Measurements from ENCODE around the gene GNAQ. TPM values are rescaled to one million over a fixed set of nuclear protein-coding genes. Genes with fewer than 3 reads are reported as not detected.
"Not testable (repeated sequence)": the region's sequence is repeated elsewhere in the genome, so short reads cannot be mapped to it uniquely, and the experiment has no call there.

GNAQ gene
- total RNA-seq, 5 donors from 2014 or later (not counting 1 experiment from before 2014, with no cell fraction given) = 29.3 to 48.4 (median 38.3) TPM

DNA sequence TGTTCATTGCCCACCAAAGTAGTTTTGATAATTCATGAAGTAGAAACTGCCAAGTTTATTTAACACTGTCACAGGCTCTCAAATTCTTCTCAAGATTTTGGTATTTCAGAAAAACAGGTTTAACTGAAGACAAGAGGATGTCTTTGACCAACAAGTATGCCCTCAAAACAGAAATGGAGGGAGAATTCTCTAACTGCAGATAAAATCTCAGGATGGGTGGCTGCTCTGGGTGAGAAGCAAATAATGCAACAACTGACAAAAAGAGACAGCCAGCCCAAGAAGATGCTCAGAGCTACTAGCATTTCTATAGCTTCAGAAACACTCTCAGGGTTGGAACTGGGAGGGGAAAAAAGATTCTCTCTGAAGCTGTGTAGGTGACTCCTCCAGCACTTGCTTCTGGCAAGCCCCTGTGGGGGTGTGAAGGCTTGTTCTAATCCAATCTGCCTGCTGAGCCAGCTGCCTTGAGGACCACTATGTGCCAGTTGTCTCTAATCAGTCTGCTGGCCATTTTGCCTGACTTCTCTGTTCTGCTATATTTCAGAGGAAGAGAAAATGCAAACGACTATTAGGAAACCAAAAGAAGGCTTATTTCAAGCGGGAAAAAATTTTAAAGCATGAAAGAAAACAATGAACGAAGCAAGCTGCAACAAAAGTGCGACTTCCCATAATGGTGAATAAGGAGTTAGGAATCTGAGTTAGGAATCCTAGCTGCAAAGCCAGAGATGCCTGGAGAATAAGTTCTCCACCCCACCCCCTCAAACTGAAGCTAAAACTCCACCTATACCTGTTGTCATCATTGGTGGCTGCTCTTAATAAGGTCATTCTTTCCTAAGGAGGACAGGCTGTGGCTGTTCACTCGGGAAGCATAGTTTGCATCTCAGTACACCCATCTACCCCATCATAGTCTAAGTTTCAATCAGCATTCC, 147.5 kb downstream of the GNAQ start:
- no peaks in the 10 kb centered on the region for H3K36me3 ChIP-seq (ENCODE audit: control insufficient read depth in 2 of 2, extremely low read depth in 1 of 2, insufficient read depth in 1 of 2, low read length in 1 of 2)
- no peak for ATAC-seq (replicated peaks in 1 of 4)
- no peaks in the 10 kb centered on the region for H3K9me3 ChIP-seq
- H3K4me3 Mint-ChIP-seq = no peak overlapping the region
- no peaks in the 10 kb centered on the region for H3K9me3 Mint-ChIP-seq
- no peak for DNase-seq
- no peaks in the 10 kb centered on the region for H3K27me3 Mint-ChIP-seq
- H3K27ac Mint-ChIP-seq = no peak overlapping the region
- H3K4me3 ChIP-seq (ENCODE audit: control insufficient read depth in 1 of 2, extremely low read depth in 1 of 2, low read length in 1 of 2) = no peak overlapping the region
- ChIA-PET POLR2A (no interaction called here), CTCF (interaction anchor here in 1 of 2 donors (0.9 kb wide), 1 partner anchor 1047 kb away, joined by 3 read pairs; no protein-coding TSS in a partner anchor)
- no peaks in the 10 kb centered on the region for H3K27me3 ChIP-seq (replicated peaks in 1 of 2; ENCODE audit: control insufficient read depth in 2 of 2, extremely low read depth in 1 of 2, insufficient read depth in 2 of 2, low read length in 1 of 2)
- peaks cover 25% of the 10 kb centered on the region for H3K36me3 Mint-ChIP-seq
- H3K4me1 Mint-ChIP-seq = peaks cover 13 to 17% (median 16%) of the 10 kb centered on the region in 3 donors
- H3K27ac ChIP-seq (ENCODE audit: low read length) = no peak overlapping the region
- no peaks in the 10 kb centered on the region for H3K4me1 ChIP-seq (ENCODE audit: control insufficient read depth in 1 of 2, extremely low read depth in 1 of 2, insufficient read depth in 2 of 2, low read length in 2 of 2)
- 57% methylated on average over 2 of the region's 5 CpGs for WGBS (ENCODE audit: insufficient coverage)

DNA sequence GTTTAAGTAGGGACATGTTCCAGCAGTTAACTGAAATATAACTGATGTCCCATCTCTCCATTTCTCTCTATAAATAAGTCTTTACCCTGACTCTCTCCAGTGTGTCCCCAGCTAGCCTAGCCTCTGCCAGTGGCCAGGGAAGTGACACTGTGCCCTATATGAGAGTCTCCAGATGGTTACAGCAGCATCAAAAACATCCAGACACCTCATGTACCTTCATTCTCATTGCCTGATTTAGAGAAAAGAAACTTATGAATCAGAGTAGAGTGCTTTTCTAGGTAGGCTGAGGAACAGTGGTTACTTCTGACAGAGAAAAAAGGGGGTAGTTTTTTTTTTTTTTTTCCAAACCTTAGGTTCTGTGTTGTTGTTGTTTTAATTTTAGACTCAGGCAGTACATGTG, 148.5 kb downstream of the GNAQ start:
- H3K27ac Mint-ChIP-seq = no peak overlapping the region
- DNase-seq = no peak
- Histone ChIP-seq H3K27ac (ENCODE audit: low read length) (no peak overlapping the region), H3K4me3 (ENCODE audit: control insufficient read depth in 1 of 2, extremely low read depth in 1 of 2, low read length in 1 of 2) (no peak overlapping the region), H3K27me3 (replicated peaks in 1 of 2; ENCODE audit: control insufficient read depth in 2 of 2, extremely low read depth in 1 of 2, insufficient read depth in 2 of 2, low read length in 1 of 2) (no peaks in the 10 kb centered on the region), H3K4me1 (ENCODE audit: control insufficient read depth in 1 of 2, extremely low read depth in 1 of 2, insufficient read depth in 2 of 2, low read length in 2 of 2) (no peaks in the 10 kb centered on the region), H3K9me3 (no peaks in the 10 kb centered on the region), H3K36me3 (ENCODE audit: control insufficient read depth in 2 of 2, extremely low read depth in 1 of 2, insufficient read depth in 1 of 2, low read length in 1 of 2) (no peaks in the 10 kb centered on the region)
- H3K9me3 Mint-ChIP-seq = no peaks in the 10 kb centered on the region
- ChIA-PET CTCF (interaction anchor here in 1 of 2 donors (1.0 kb wide), 1 partner anchor 36 kb away, joined by 3 read pairs; no protein-coding TSS in a partner anchor), POLR2A (no interaction called here)
- H3K27me3 Mint-ChIP-seq = no peaks in the 10 kb centered on the region
- H3K36me3 Mint-ChIP-seq = peaks cover 18% of the 10 kb centered on the region
- ATAC-seq (replicated peaks in 1 of 4) = no peak
- peaks cover 12 to 17% (median 13%) of the 10 kb centered on the region in 3 donors for H3K4me1 Mint-ChIP-seq
- H3K4me3 Mint-ChIP-seq = no peak overlapping the region

DNA sequence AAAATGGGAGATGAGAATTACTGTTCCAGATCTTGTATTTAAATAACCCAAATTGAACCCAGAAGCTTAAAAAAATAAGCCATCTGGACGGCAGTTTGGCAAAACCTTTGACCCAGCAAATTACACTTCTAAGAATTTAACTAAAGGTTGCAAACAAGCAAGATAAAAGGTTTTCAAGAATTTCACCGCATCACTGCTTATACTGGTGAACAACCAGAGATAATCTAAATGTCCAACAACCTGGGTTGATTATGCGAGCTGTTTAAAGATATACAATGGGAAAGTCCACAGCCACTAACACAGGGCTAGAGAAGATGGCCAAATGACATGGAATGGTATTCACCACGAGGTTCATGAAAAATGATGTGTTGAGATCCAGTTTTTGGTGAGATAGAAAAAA, 149.3 kb downstream of the GNAQ start:
- Mint-ChIP-seq H3K4me3 (no peak overlapping the region), H3K27ac (no peak overlapping the region), H3K4me1 (peaks cover 12 to 20% (median 13%) of the 10 kb centered on the region in 3 donors), H3K36me3 (peaks cover 18% of the 10 kb centered on the region), H3K27me3 (no peaks in the 10 kb centered on the region), H3K9me3 (no peaks in the 10 kb centered on the region)
- no peak for ATAC-seq (replicated peaks in 1 of 4)
- ChIA-PET CTCF (interaction anchor here in 1 of 2 donors (1.0 kb wide), 1 partner anchor 37 kb away, joined by 3 read pairs; no protein-coding TSS in a partner anchor), POLR2A (no interaction called here)
- Histone ChIP-seq H3K4me3 (ENCODE audit: control insufficient read depth in 1 of 2, extremely low read depth in 1 of 2, low read length in 1 of 2) (no peak overlapping the region), H3K27me3 (replicated peaks in 1 of 2; ENCODE audit: control insufficient read depth in 2 of 2, extremely low read depth in 1 of 2, insufficient read depth in 2 of 2, low read length in 1 of 2) (no peaks in the 10 kb centered on the region), H3K9me3 (no peaks in the 10 kb centered on the region), H3K4me1 (ENCODE audit: control insufficient read depth in 1 of 2, extremely low read depth in 1 of 2, insufficient read depth in 2 of 2, low read length in 2 of 2) (no peaks in the 10 kb centered on the region), H3K27ac (ENCODE audit: low read length) (no peak overlapping the region), H3K36me3 (ENCODE audit: control insufficient read depth in 2 of 2, extremely low read depth in 1 of 2, insufficient read depth in 1 of 2, low read length in 1 of 2) (no peaks in the 10 kb centered on the region)
- no peak for DNase-seq
- 80% methylated on average over 1 of the region's 4 CpGs for WGBS (ENCODE audit: insufficient coverage)

DNA sequence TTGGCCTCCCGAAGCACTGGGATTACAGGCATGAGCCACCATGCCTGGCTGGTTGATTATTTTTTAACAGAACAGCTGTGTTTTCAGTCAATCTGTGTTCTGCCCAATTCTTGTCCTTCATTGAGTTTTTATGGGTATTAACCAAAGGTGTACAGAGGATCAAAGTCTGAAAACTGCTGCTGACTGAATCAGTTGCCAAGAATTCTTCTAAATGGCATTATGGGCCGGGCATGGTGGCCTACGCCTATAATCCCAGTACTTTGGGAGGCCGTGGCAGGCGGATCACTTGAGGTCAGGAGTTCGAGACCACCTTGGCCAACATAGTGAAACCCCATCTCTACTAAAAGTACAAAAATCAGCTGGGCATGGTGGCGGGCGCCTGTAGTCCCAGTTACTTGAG, 150.0 kb downstream of the GNAQ start:
- H3K4me3 Mint-ChIP-seq; H3K9me3 ChIP-seq; POLR2A ChIA-PET; H3K27me3 Mint-ChIP-seq; H3K4me1 ChIP-seq (ENCODE audit: control insufficient read depth in 1 of 2, extremely low read depth in 1 of 2, insufficient read depth in 2 of 2, low read length in 2 of 2); CTCF ChIA-PET; H3K27me3 ChIP-seq (replicated peaks in 1 of 2; ENCODE audit: control insufficient read depth in 2 of 2, extremely low read depth in 1 of 2, insufficient read depth in 2 of 2, low read length in 1 of 2); H3K36me3 ChIP-seq (ENCODE audit: control insufficient read depth in 2 of 2, extremely low read depth in 1 of 2, insufficient read depth in 1 of 2, low read length in 1 of 2); DNase-seq; H3K27ac Mint-ChIP-seq; ATAC-seq (replicated peaks in 1 of 4); H3K27ac ChIP-seq (ENCODE audit: low read length); H3K4me3 ChIP-seq (ENCODE audit: control insufficient read depth in 1 of 2, extremely low read depth in 1 of 2, low read length in 1 of 2); H3K9me3 Mint-ChIP-seq: not testable (repeated sequence)
- H3K4me1 Mint-ChIP-seq = peaks cover 12 to 20% (median 13%) of the 10 kb centered on the region in 3 donors
- H3K36me3 Mint-ChIP-seq = peaks cover 18% of the 10 kb centered on the region
- 89% methylated on average over 5 of the region's 8 CpGs for WGBS (ENCODE audit: insufficient coverage)

DNA sequence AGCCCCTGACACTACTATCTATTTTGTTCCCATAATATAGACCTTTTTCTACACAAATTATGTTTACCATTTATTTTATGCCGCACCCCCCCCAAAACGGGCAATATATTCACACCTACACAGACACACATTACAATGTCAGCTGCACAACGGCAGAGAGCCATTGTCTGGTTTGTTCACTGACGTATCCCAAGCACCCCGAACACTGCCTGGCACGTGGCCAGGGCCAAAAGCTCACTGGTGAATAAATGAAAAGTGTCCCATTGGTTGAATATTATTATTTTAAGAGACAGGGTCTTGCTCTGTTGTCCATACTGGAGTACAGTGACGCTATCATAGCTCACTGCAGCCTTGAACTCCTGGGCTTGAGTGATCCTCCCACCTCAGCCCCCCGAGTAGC, 150.5 kb downstream of the GNAQ start:
- Mint-ChIP-seq H3K36me3 (peaks cover 18% of the 10 kb centered on the region), H3K27ac (no peak overlapping the region), H3K4me3 (no peak overlapping the region), H3K9me3 (no peaks in the 10 kb centered on the region), H3K4me1 (peaks cover 12 to 20% (median 13%) of the 10 kb centered on the region in 3 donors), H3K27me3 (no peaks in the 10 kb centered on the region)
- Histone ChIP-seq H3K27me3 (replicated peaks in 1 of 2; ENCODE audit: control insufficient read depth in 2 of 2, extremely low read depth in 1 of 2, insufficient read depth in 2 of 2, low read length in 1 of 2) (no peaks in the 10 kb centered on the region), H3K4me1 (ENCODE audit: control insufficient read depth in 1 of 2, extremely low read depth in 1 of 2, insufficient read depth in 2 of 2, low read length in 2 of 2) (no peaks in the 10 kb centered on the region), H3K27ac (ENCODE audit: low read length) (no peak overlapping the region), H3K9me3 (no peaks in the 10 kb centered on the region), H3K36me3 (ENCODE audit: control insufficient read depth in 2 of 2, extremely low read depth in 1 of 2, insufficient read depth in 1 of 2, low read length in 1 of 2) (no peaks in the 10 kb centered on the region), H3K4me3 (ENCODE audit: control insufficient read depth in 1 of 2, extremely low read depth in 1 of 2, low read length in 1 of 2) (no peak overlapping the region)
- ChIA-PET POLR2A (no interaction called here), CTCF (no interaction called here)
- 75% methylated on average over 4 of the region's 8 CpGs for WGBS (ENCODE audit: insufficient coverage)
- ATAC-seq (replicated peaks in 1 of 4) (no peak), DNase-seq (no peak)

DNA sequence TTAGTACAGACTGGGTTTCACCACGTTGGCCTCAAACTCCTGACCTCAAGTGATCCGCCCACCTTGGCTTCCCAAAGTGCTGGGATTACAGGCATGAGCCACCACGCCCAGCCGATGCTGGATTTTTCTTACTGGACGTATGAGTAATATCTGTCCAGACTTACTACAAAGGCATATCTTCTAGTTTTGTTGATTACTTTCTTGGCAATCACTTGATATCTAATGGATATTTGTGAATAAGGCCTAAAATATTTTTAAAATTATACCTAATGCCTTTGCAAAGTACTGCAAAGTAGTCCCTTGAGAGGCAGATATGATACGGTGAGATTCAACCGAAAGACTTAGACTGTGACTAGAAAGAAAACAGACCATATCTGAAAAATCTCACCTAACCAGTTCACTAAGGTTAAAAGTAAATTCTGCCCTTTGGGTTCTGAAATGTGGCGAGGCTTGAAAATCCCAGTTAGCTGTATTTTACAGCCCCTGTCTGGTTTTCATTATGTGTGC, 152.1 kb downstream of the GNAQ start:
- Histone ChIP-seq H3K36me3 (ENCODE audit: control insufficient read depth in 2 of 2, extremely low read depth in 1 of 2, insufficient read depth in 1 of 2, low read length in 1 of 2) (no peaks in the 10 kb centered on the region), H3K9me3 (no peaks in the 10 kb centered on the region), H3K27me3 (replicated peaks in 1 of 2; ENCODE audit: control insufficient read depth in 2 of 2, extremely low read depth in 1 of 2, insufficient read depth in 2 of 2, low read length in 1 of 2) (no peaks in the 10 kb centered on the region), H3K4me3 (ENCODE audit: control insufficient read depth in 1 of 2, extremely low read depth in 1 of 2, low read length in 1 of 2) (no peak overlapping the region), H3K4me1 (ENCODE audit: control insufficient read depth in 1 of 2, extremely low read depth in 1 of 2, insufficient read depth in 2 of 2, low read length in 2 of 2) (no peaks in the 10 kb centered on the region), H3K27ac (ENCODE audit: low read length) (no peak overlapping the region)
- Mint-ChIP-seq H3K27ac (no peak overlapping the region), H3K36me3 (peaks cover 13% of the 10 kb centered on the region), H3K27me3 (no peaks in the 10 kb centered on the region), H3K9me3 (no peaks in the 10 kb centered on the region), H3K4me1 (peaks cover 8 to 18% (median 11%) of the 10 kb centered on the region in 3 donors), H3K4me3 (no peak overlapping the region)
- ChIA-PET CTCF (no interaction called here), POLR2A (interaction anchor here in 1 of 2 donors (0.6 kb wide), 1 partner anchor 652 kb away, joined by 3 read pairs; no protein-coding TSS in a partner anchor)
- DNase-seq = no peak
- ATAC-seq (replicated peaks in 1 of 4) = no peak
- 100% methylated on average over 1 of the region's 8 CpGs for WGBS (ENCODE audit: insufficient coverage)
